Testis (tissue), 2 donors: ENCODE results near the gene TIPRL.

Source experiments
- POLR2A ChIP-seq: fragments of 450-650 bp; IDR thresholded peaks from one replicate; pipeline ENCODE4 v1.6.1; 2017; ENCODE audit warnings: antibody characterized with exemption, mild to moderate bottlenecking, moderate library complexity
- TF ChIP-seq, protein P1 (sequence below), 3 experiments: fragments of 450-650 bp in 2 of 3; fragments of 200-600 bp in 1 of 3; sonication (generic) in 1 of 3; IDR thresholded peaks; one replicate each; pipeline ENCODE4 v1.5.1; 2016 to 2019; ENCODE audit warnings: antibody characterized with exemption in 3 of 3, mild to moderate bottlenecking in 2 of 3, moderate library complexity in 1 of 3

DNA sequence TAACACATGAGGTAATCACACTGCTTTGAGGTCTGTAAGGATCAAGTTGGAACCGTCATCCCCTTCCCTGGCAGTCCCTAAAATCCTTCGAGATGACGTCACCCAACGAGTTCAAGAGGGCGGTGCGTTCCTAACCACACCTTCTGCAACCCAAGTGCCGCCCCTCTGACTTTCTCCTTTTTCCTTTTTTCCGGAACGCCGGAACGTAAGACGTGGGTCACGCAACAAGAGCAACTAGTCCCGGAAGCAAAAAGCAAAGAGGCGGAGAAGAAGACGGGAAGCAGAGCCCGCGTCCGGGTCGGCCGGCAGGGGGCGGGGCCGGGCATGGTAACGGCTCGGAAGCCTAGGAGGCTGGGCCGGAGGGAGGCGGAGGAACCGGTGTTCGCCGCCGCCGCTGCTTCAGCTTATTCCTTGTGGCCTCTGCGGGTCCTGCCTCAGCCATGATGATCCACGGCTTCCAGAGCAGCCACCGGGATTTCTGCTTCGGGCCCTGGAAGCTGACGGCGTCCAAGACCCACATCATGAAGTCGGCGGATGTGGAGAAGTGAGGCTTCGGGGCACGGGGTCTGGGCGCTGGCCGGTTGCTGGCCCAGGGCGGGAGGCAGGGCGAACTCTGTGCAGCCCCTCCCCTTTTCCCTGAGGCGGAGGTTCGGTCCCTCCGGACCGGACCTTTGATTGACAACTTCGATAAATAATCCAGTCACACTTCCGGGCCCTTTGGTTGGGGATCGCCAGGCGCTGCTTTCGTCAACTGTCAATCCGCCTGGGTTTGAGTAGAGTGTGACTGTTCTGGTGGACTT, at the start of gene TIPRL:
- TF ChIP-seq, protein P1, sequence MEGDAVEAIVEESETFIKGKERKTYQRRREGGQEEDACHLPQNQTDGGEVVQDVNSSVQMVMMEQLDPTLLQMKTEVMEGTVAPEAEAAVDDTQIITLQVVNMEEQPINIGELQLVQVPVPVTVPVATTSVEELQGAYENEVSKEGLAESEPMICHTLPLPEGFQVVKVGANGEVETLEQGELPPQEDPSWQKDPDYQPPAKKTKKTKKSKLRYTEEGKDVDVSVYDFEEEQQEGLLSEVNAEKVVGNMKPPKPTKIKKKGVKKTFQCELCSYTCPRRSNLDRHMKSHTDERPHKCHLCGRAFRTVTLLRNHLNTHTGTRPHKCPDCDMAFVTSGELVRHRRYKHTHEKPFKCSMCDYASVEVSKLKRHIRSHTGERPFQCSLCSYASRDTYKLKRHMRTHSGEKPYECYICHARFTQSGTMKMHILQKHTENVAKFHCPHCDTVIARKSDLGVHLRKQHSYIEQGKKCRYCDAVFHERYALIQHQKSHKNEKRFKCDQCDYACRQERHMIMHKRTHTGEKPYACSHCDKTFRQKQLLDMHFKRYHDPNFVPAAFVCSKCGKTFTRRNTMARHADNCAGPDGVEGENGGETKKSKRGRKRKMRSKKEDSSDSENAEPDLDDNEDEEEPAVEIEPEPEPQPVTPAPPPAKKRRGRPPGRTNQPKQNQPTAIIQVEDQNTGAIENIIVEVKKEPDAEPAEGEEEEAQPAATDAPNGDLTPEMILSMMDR (IDR thresholded peaks at IDR 0.05), result peak; percentile 64 to 86 (median 79)
- TF ChIP-seq POLR2A, result peak; percentile 74
